H4 (cell line): ENCODE measurements around the gene MYL6B. TPM values are rescaled to one million over a fixed set of nuclear protein-coding genes. Genes with fewer than 3 reads are reported as not detected.

Source experiments
- DNase-seq: peaks from one replicate; pipeline ENCODE4 v3.0.0-alpha.2; 2015; ENCODE audit warnings: low spot score
- total RNA-seq: library from RNA; depleted of rRNA; stranded (reverse); fragments of >200 nt; shearing (Covaris generic); gene quantifications from 2 replicates; pipeline ENCODE4 v1.2.3, GENCODE V29; 2014

Gene MYL6B
- total RNA-seq, 1 experiment from 2014 or later: 88.0 TPM

GRCh38 chr12:56165369-56165768 is 13.0 kb downstream of the MYL6B start:
- DNase-seq: no peak

GRCh38 chr12:56169229-56169759 is 16.9 kb downstream of the MYL6B start:
- DNase-seq: no peak

- no peak for DNase-seq
Measured at GRCh38 chr12:56172839-56173238, 20.5 kb downstream of the MYL6B start.

GRCh38 chr12:56178347-56178746 is 26.0 kb downstream of the MYL6B start:
- no peak for DNase-seq

GRCh38 chr12:56186957-56187356 is 34.6 kb downstream of the MYL6B start:
- no peak for DNase-seq

- DNase-seq: no peak
Measured at GRCh38 chr12:56188131-56188777, 35.9 kb downstream of the MYL6B start.

GRCh38 chr12:56188778-56189098 is 36.4 kb downstream of the MYL6B start:
- no peak for DNase-seq

GRCh38 chr12:56189099-56189917 is 36.9 kb downstream of the MYL6B start, which contains the start of gene SMARCC2:
TSS of gene SMARCC2 (minus strand) at chr12:56189483. CDS start at chr12:56189461, 22 bp downstream.
- DNase-seq: peak; percentile 81

GRCh38 chr12:56189918-56190694 is 37.7 kb downstream of the MYL6B start:
- DNase-seq: peak; percentile 80

- DNase-seq: no peak
Measured at GRCh38 chr12:56190695-56191155, 38.3 kb downstream of the MYL6B start.

GRCh38 chr12:56192582-56192981 is 40.2 kb downstream of the MYL6B start:
- no peak for DNase-seq

- DNase-seq: peak; percentile 80
Measured at GRCh38 chr12:56193025-56193578, 40.7 kb downstream of the MYL6B start.

GRCh38 chr12:56196818-56197550 is 44.6 kb downstream of the MYL6B start:
- peak; percentile 64 for DNase-seq

GRCh38 chr12:56197921-56198635 is 45.7 kb downstream of the MYL6B start:
- no peak for DNase-seq

GRCh38 chr12:56198836-56199235 is 46.4 kb downstream of the MYL6B start:
- DNase-seq: no peak

- no peak for DNase-seq
Measured at GRCh38 chr12:56202366-56202765, 50.0 kb downstream of the MYL6B start.

- no peak for DNase-seq
Measured at GRCh38 chr12:56202838-56203237, 50.5 kb downstream of the MYL6B start.

GRCh38 chr12:56204275-56204674 is 51.9 kb downstream of the MYL6B start:
- no peak for DNase-seq

- DNase-seq: no peak
Measured at GRCh38 chr12:56205445-56205844, 53.1 kb downstream of the MYL6B start.

GRCh38 chr12:56206452-56207166 is 54.2 kb downstream of the MYL6B start:
- DNase-seq: no peak
